ENCODE results near the gene OLFM1.

DNA sequence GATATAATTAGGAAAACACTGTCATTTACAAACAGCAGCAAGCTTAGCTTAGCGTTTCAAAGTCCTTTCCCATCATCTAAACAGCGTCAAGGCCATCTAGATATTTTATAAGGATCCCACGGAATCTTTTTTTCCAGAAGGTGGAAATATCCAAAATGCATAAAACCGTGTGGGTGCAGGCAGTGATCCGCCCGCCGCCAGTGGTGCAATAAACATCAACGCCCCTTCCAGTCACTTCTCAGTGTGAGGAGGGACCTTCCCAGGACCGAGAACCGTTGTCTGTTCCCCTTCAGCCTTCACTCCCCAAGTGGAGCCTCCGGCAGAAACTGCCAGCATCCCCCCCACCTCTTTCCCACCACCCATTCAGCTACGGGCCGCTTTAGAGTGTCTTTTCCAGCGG is 22.9 kb downstream of the OLFM1 start:
- TF ChIP-seq, protein P1, sequence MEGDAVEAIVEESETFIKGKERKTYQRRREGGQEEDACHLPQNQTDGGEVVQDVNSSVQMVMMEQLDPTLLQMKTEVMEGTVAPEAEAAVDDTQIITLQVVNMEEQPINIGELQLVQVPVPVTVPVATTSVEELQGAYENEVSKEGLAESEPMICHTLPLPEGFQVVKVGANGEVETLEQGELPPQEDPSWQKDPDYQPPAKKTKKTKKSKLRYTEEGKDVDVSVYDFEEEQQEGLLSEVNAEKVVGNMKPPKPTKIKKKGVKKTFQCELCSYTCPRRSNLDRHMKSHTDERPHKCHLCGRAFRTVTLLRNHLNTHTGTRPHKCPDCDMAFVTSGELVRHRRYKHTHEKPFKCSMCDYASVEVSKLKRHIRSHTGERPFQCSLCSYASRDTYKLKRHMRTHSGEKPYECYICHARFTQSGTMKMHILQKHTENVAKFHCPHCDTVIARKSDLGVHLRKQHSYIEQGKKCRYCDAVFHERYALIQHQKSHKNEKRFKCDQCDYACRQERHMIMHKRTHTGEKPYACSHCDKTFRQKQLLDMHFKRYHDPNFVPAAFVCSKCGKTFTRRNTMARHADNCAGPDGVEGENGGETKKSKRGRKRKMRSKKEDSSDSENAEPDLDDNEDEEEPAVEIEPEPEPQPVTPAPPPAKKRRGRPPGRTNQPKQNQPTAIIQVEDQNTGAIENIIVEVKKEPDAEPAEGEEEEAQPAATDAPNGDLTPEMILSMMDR (IDR thresholded peaks at IDR 0.05; ENCODE audit: insufficient read depth, low read length) = no peak
- no peak for TF ChIP-seq POLR2AphosphoS5 (IDR thresholded peaks at IDR 0.05; ENCODE audit: low read depth)
- TF ChIP-seq, protein P2, sequence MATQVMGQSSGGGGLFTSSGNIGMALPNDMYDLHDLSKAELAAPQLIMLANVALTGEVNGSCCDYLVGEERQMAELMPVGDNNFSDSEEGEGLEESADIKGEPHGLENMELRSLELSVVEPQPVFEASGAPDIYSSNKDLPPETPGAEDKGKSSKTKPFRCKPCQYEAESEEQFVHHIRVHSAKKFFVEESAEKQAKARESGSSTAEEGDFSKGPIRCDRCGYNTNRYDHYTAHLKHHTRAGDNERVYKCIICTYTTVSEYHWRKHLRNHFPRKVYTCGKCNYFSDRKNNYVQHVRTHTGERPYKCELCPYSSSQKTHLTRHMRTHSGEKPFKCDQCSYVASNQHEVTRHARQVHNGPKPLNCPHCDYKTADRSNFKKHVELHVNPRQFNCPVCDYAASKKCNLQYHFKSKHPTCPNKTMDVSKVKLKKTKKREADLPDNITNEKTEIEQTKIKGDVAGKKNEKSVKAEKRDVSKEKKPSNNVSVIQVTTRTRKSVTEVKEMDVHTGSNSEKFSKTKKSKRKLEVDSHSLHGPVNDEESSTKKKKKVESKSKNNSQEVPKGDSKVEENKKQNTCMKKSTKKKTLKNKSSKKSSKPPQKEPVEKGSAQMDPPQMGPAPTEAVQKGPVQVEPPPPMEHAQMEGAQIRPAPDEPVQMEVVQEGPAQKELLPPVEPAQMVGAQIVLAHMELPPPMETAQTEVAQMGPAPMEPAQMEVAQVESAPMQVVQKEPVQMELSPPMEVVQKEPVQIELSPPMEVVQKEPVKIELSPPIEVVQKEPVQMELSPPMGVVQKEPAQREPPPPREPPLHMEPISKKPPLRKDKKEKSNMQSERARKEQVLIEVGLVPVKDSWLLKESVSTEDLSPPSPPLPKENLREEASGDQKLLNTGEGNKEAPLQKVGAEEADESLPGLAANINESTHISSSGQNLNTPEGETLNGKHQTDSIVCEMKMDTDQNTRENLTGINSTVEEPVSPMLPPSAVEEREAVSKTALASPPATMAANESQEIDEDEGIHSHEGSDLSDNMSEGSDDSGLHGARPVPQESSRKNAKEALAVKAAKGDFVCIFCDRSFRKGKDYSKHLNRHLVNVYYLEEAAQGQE (IDR thresholded peaks at IDR 0.05; ENCODE audit: insufficient replicate concordance, low read depth) = no peak
- no peak for TF ChIP-seq SPI1 (IDR thresholded peaks at IDR 0.05; ENCODE audit: borderline replicate concordance, low read depth)
- TF ChIP-seq GABPA (IDR thresholded peaks at IDR 0.05; ENCODE audit: low read depth) = no peak

Measured in HL-60 (cell line).